Measurements from ENCODE around the gene CASP10. TPM values are rescaled to one million over a fixed set of nuclear protein-coding genes. Genes with fewer than 3 reads are reported as not detected.

CASP10 gene
- total RNA-seq, 1 donor from 2014 or later, result 12.7 TPM

GRCh38 chr2:201270293-201271001, 87.5 kb downstream of the CASP10 start:
- Mint-ChIP-seq H3K27ac (peak overlapping the region; percentile 45), H3K27me3 (no peaks in the 10 kb centered on the region), H3K4me1 (peaks cover 57% of the 10 kb centered on the region), H3K9me3 (no peaks in the 10 kb centered on the region), H3K4me3 (no peak overlapping the region), H3K36me3 (ENCODE audit: low read depth) (peaks cover 73% of the 10 kb centered on the region)
- DNase-seq, result no peak
- intact Hi-C loops (cut with micrococcal nuclease), result no loop called here

DNA sequence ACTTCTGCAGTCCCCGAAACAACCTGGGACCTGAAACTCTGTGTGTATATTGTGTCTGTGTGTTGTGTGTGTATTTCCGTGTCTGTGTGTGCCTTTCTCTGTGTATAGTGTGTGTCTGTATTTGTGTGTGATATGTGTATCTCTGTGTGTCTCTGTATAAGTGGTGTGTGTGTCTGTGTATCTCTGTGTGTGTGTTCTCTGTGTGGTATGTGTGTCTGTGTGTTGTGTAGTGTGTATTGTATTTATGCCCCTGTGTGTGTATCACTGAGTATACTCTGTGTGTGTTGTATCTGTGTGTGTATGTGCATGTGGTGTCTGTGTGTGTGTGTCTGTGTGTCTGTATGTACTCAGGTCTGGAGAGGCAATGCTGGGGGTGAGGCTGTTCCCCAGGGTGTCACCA, 89.0 kb downstream of the CASP10 start:
- Mint-ChIP-seq H3K27me3 (no peaks in the 10 kb centered on the region), H3K9me3 (no peaks in the 10 kb centered on the region), H3K4me3 (no peak overlapping the region), H3K4me1 (peaks cover 44% of the 10 kb centered on the region), H3K27ac (peak overlapping the region; percentile 14), H3K36me3 (ENCODE audit: low read depth) (peaks cover 70% of the 10 kb centered on the region)
- intact Hi-C loops (cut with micrococcal nuclease), result no loop called here
- DNase-seq, result no peak

- Mint-ChIP-seq H3K4me3 (no peak overlapping the region), H3K4me1 (peaks cover 41% of the 10 kb centered on the region), H3K27me3 (no peaks in the 10 kb centered on the region), H3K27ac (peak overlapping the region; percentile 13), H3K9me3 (no peaks in the 10 kb centered on the region), H3K36me3 (ENCODE audit: low read depth) (peaks cover 70% of the 10 kb centered on the region)
- intact Hi-C loops (cut with micrococcal nuclease), result no loop called here
- DNase-seq, result no peak
Measured at GRCh38 chr2:201273330-201273983, 90.5 kb downstream of the CASP10 start.

DNA sequence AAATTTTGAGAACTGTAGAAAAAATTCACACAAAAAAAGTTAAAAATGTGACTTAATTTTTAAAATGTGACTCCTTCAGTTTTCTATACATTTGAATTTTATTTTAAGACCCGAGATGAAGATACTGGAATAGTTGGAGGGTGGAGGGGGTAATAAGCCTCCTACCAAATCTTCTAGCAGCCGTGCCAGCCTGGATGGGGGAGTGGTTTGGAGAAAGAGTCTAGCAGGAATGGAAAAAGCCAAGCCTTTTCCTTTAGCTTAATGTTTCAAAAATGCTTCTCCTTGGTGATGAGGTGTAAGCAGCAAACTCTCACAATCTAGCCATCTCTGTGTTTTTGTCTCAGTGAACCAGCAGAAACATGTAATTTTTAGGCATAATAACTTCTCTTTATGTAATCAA, 92.1 kb downstream of the CASP10 start:
- no peak overlapping the region for H3K4me3 Mint-ChIP-seq
- intact Hi-C loops (cut with micrococcal nuclease), result no loop called here
- no peaks in the 10 kb centered on the region for H3K9me3 Mint-ChIP-seq
- peaks cover 43% of the 10 kb centered on the region for H3K4me1 Mint-ChIP-seq
- H3K27ac Mint-ChIP-seq, result peak overlapping the region; percentile 23
- DNase-seq, result no peak
- H3K36me3 Mint-ChIP-seq (ENCODE audit: low read depth), result peaks cover 72% of the 10 kb centered on the region
- H3K27me3 Mint-ChIP-seq, result no peaks in the 10 kb centered on the region

GRCh38 chr2:201275990-201276389, 93.0 kb downstream of the CASP10 start:
- no peak overlapping the region for H3K27ac Mint-ChIP-seq
- no peak overlapping the region for H3K4me3 Mint-ChIP-seq
- intact Hi-C loops (cut with micrococcal nuclease), result no loop called here
- H3K4me1 Mint-ChIP-seq, result peaks cover 43% of the 10 kb centered on the region
- H3K27me3 Mint-ChIP-seq, result no peaks in the 10 kb centered on the region
- H3K9me3 Mint-ChIP-seq, result peaks cover 5% of the 10 kb centered on the region
- peak; percentile 52 for DNase-seq
- H3K36me3 Mint-ChIP-seq (ENCODE audit: low read depth), result peaks cover 72% of the 10 kb centered on the region

DNA sequence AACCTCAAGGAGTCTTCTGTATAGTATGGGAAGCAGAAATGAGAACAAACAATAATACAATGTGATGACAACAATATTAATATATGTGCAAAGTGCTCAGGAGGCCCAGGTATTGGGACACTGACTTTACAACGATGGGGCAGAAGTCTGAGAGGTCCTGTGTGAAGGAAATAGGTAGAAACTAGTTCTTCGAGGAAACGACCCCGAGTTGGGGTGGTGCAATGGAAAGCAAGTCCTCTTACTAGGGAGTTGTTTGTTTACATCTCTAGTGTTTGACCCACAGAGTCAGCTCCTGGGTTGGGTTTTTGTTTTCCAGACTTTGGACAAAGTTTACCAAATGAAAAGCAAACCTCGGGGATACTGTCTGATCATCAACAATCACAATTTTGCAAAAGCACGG, 93.6 kb downstream of the CASP10 start:
- Mint-ChIP-seq H3K9me3 (peaks cover 5% of the 10 kb centered on the region), H3K36me3 (ENCODE audit: low read depth) (peaks cover 69% of the 10 kb centered on the region), H3K27me3 (no peaks in the 10 kb centered on the region), H3K4me1 (peaks cover 39% of the 10 kb centered on the region), H3K4me3 (no peak overlapping the region), H3K27ac (peak overlapping the region; percentile 11)
- DNase-seq, result no peak
- intact Hi-C loops (cut with micrococcal nuclease), result no loop called here

Other genes with a start within 250 kb of the CASP10 start
- gene ORC2, start 219.5 kb upstream of the CASP10 start, total RNA-seq, result 64.2 and 66.5 TPM in 2 replicates
- gene HYCC2, start 111.5 kb upstream of the CASP10 start, total RNA-seq, result 24.4 and 26.2 TPM in 2 replicates
- gene NDUFB3, start 111.1 kb upstream of the CASP10 start, total RNA-seq, result 112 and 113 TPM in 2 replicates
- 402 and 415 TPM in 2 replicates for gene CFLAR, start 67.0 kb upstream of the CASP10 start, total RNA-seq
- 38.2 and 39.8 TPM in 2 replicates for gene CASP8, start 77.4 kb downstream of the CASP10 start, total RNA-seq
- 1.1 and 1.4 TPM in 2 replicates for gene FLACC1, start 174.2 kb downstream of the CASP10 start, total RNA-seq

Measured in activated CD4-positive, alpha-beta T cell treated with anti-CD3 and anti-CD28 coated beads, Interleukin-2, amount 10 ng/mL, durations not matched to agents 24 days and 14 days (primary cell).